Body of pancreas (tissue), 4 donors: ENCODE data around the gene AFF3. TPM values are rescaled to one million over a fixed set of nuclear protein-coding genes. Genes with fewer than 3 reads are reported as not detected.

Experiments
- ATAC-seq: fragments of 150-250 bp; one replicate; pipeline ENCODE4 v1.9.1; 2016
- DNase-seq, 4 donors: peaks; one replicate each; pipeline ENCODE4 v3.0.0-alpha.2; 2019
- H3K27ac ChIP-seq, 4 donors: fragments of 200-600 bp; sonication (generic); 1 replicate in 3 of 4; 2 replicates in 1 of 4; pipeline versions ENCODE4 v1.5.1 to v1.6.1; 2016 to 2019; ENCODE audit warnings: mild to moderate bottlenecking in 1 of 4, mixed read lengths in 1 of 4, moderate library complexity in 1 of 4
- H3K27me3 ChIP-seq, 2 donors: fragments of 200-600 bp; sonication (generic); one replicate each; pipeline ENCODE4 v1.6.0; 2016; ENCODE audit warnings: mild to moderate bottlenecking in 1 of 2
- H3K36me3 ChIP-seq, 2 donors: fragments of 200-600 bp; sonication (generic); replicated peaks in 1 of 2; 2 replicates each; pipeline ENCODE4 v1.5.1; 2016; ENCODE audit warnings: low read depth in 2 of 2; ENCODE audit not compliant: insufficient read depth in 1 of 2
- H3K4me1 ChIP-seq: fragments of 200-600 bp; sonication (generic); one replicate; pipeline ENCODE4 v1.6.0; 2016
- H3K4me3 ChIP-seq, 2 donors: fragments of 200-600 bp; sonication (generic); 1 replicate in 1 of 2; 2 replicates in 1 of 2; pipeline ENCODE4 v1.5.1; 2016 to 2019
- H3K9me3 ChIP-seq, 3 donors: fragments of 200-600 bp; sonication (generic); 1 replicate in 2 of 3; 2 replicates in 1 of 3; pipeline ENCODE4 v1.5.1; 2016
- CTCF ChIP-seq, 7 experiments: fragments of 450-650 bp in 4 of 7; fragments of 200-600 bp in 3 of 7; sonication (generic) in 3 of 7; IDR thresholded peaks; one replicate each; pipeline ENCODE4 v1.5.1; 2016 to 2019; ENCODE audit warnings: antibody characterized with exemption in 7 of 7
- POLR2A ChIP-seq, 3 donors: fragments of 450-650 bp; IDR thresholded peaks; one replicate each; pipeline ENCODE4 v1.6.1; 2016; ENCODE audit warnings: antibody characterized with exemption in 3 of 3, mild to moderate bottlenecking in 2 of 3
- WGBS, 2 donors: methylation state at CpG; one replicate each; pipeline ENCODE4 v1.1.5; 2017; 5-methylcytosine and 5-hydroxymethylcytosine counted together
- intact Hi-C: fragments of 100-400 bp; cut with DNase I; formaldehyde crosslinking; loops from one replicate; pipeline ENCODE4 v1.15.1; 2023
- total RNA-seq, 2 donors: library from RNA; depleted of rRNA; stranded (reverse); fragments of >200 nt; gene quantifications; one replicate each; pipeline ENCODE4 v1.1.0, GENCODE V29; 2016

The AFF3 gene
- total RNA-seq, 2 donors from 2014 or later = 0.52 to 0.99 TPM

- no peaks in the 10 kb centered on the region for H3K9me3 ChIP-seq
- no peak overlapping the region for H3K27ac ChIP-seq
- H3K36me3 ChIP-seq = no peaks in the 10 kb centered on the region
- no peak overlapping the region for H3K4me3 ChIP-seq
- ATAC-seq (no peak), DNase-seq (no peak)
- TF ChIP-seq CTCF (IDR thresholded peaks at IDR 0.05) (no peak), POLR2A (IDR thresholded peaks at IDR 0.05) (no peak)
- H3K4me1 ChIP-seq = peaks cover 12% of the 10 kb centered on the region
- H3K27me3 ChIP-seq = no peaks in the 10 kb centered on the region
- intact Hi-C loops = no loop called here
Measured at GRCh38 chr2:99697811-99698568, 444.4 kb downstream of the AFF3 start.

GRCh38 chr2:99695944-99696253, 446.5 kb downstream of the AFF3 start:
- Histone ChIP-seq H3K4me3 (no peak overlapping the region), H3K27me3 (no peaks in the 10 kb centered on the region), H3K27ac (no peak overlapping the region), H3K4me1 (peaks cover 12% of the 10 kb centered on the region), H3K9me3 (no peaks in the 10 kb centered on the region), H3K36me3 (no peaks in the 10 kb centered on the region)
- TF ChIP-seq POLR2A (IDR thresholded peaks at IDR 0.05) (no peak), CTCF (IDR thresholded peaks at IDR 0.05) (no peak)
- ATAC-seq (no peak), DNase-seq (no peak)
- intact Hi-C loops = no loop called here

- WGBS, 2 donors = 79% methylated on average over 11 of the region's 11 CpGs
- Histone ChIP-seq H3K27me3 (no peaks in the 10 kb centered on the region), H3K4me3 (no peak overlapping the region), H3K27ac (no peak overlapping the region), H3K9me3 (no peaks in the 10 kb centered on the region), H3K4me1 (peaks cover 8% of the 10 kb centered on the region), H3K36me3 (no peaks in the 10 kb centered on the region)
- no peak for TF ChIP-seq CTCF (IDR thresholded peaks at IDR 0.05)
- no peak for TF ChIP-seq POLR2A (IDR thresholded peaks at IDR 0.05)
- intact Hi-C loops = no loop called here
- ATAC-seq (no peak), DNase-seq (no peak)
Measured at GRCh38 chr2:99695130-99695943, 447.1 kb downstream of the AFF3 start.

- H3K36me3 ChIP-seq = no peaks in the 10 kb centered on the region
- no peak overlapping the region for H3K4me3 ChIP-seq
- TF ChIP-seq CTCF (IDR thresholded peaks at IDR 0.05) (no peak), POLR2A (IDR thresholded peaks at IDR 0.05) (no peak)
- H3K27me3 ChIP-seq = no peaks in the 10 kb centered on the region
- ATAC-seq (no peak), DNase-seq (no peak)
- intact Hi-C loops = no loop called here
- H3K9me3 ChIP-seq = no peaks in the 10 kb centered on the region
- no peak overlapping the region for H3K27ac ChIP-seq
- no peaks in the 10 kb centered on the region for H3K4me1 ChIP-seq
- 76 to 83% methylated on average over 7 of the region's 7 CpGs for WGBS, 2 donors
Measured at GRCh38 chr2:99694331-99694730, 448.1 kb downstream of the AFF3 start.
